HepG2 (cell line): Measurements from ENCODE around the gene DLG4. TPM values are rescaled to one million over a fixed set of nuclear protein-coding genes. Genes with fewer than 3 reads are reported as not detected.
A peak's percentile ranks its signal among the peaks of the same experiment; 100 is the strongest.
"Not testable (repeated sequence)": the region's sequence is repeated elsewhere in the genome, so short reads cannot be mapped to it uniquely, and the experiment has no call there.

Experiments
- ATAC-seq: fragments of 200-7000 bp; cut with Tn5 transposase; 3 replicates; pipeline ENCODE4 v1.9.1; 2020; ENCODE audit warnings: mild to moderate bottlenecking, moderate library complexity
- BruUV-seq: library from RNA; stranded (reverse); fragments of 400-500 nt; replicated peaks from 2 replicates; lab custom pipeline; 2021; lab: Mats Ljungman, UMichigan
- CTCF ChIA-PET: fragments of 300-600 bp; formaldehyde crosslinking; extraction: SDS; loops from one replicate; lab custom pipeline; 2021; ENCODE audit warnings: low total read pairs, inconsistent platforms, low intra/inter-chr PET ratio; lab: Yijun Ruan, JAX
- POLR2A ChIA-PET: fragments of 350-600 bp; sonication (Branson Sonifier 250); formaldehyde crosslinking; loops from one replicate; lab custom pipeline; 2020; ENCODE audit warnings: antibody characterized with exemption, inconsistent platforms; lab: Yijun Ruan, JAX
- DNase-seq: peaks from one replicate; pipeline ENCODE4 v3.0.0-alpha.2; 2015; ENCODE audit warnings: low spot score
- FAIRE-seq: peaks from 3 replicates; lab custom pipeline; 2011; peaks lifted over from hg19 to GRCh38; lab: Jason Lieb, UNC
- H2AFZ ChIP-seq: one replicate; pipeline ENCODE4 v1.6.1; 2011; ENCODE audit warnings: low read length, inconsistent platforms
- H3K27ac ChIP-seq: fragments of 300-600 bp; 3 replicates; pipeline ENCODE4 v1.8.0; 2011; ENCODE audit warnings: mixed run types, mild to moderate bottlenecking, mixed read lengths, low read length, inconsistent platforms; ENCODE audit not compliant: insufficient read depth; ENCODE audit errors: extremely low read length
- H3K27me3 ChIP-seq, 2 experiments: fragments of 200-600 bp in 1 of 2; 2 replicates in 1 of 2; 3 replicates in 1 of 2; pipeline versions ENCODE4 v1.6.0 to v1.8.0; 2011; ENCODE audit warnings: low read length in 2 of 2, mild to moderate bottlenecking in 2 of 2, moderate library complexity in 2 of 2, inconsistent platforms in 1 of 2; ENCODE audit not compliant: insufficient read depth in 2 of 2, control insufficient read depth in 1 of 2
- H3K36me3 ChIP-seq, 2 experiments: fragments of 200-600 bp in 1 of 2; replicated peaks in 1 of 2; 2 replicates in 1 of 2; 3 replicates in 1 of 2; pipeline versions ENCODE4 v1.5.1 to v1.8.0; 2011; ENCODE audit warnings: low read length in 2 of 2, inconsistent platforms in 1 of 2; ENCODE audit not compliant: insufficient read depth in 2 of 2, control insufficient read depth in 1 of 2
- H3K4me1 ChIP-seq: 2 replicates; pipeline ENCODE4 v1.5.1; 2012; ENCODE audit warnings: low read length, inconsistent platforms; ENCODE audit not compliant: insufficient read depth
- H3K4me2 ChIP-seq: 2 replicates; pipeline ENCODE4 v1.6.0; 2011; ENCODE audit warnings: low read depth, low read length, inconsistent platforms
- H3K4me3 ChIP-seq, 3 experiments: fragments of 200-600 bp in 1 of 3; sonication (generic), shearing (Covaris generic) in 1 of 3; replicated peaks in 1 of 3; 2 replicates each; pipeline ENCODE4 v1.5.1; 2011 to 2016; ENCODE audit warnings: low read length in 3 of 3, inconsistent platforms in 2 of 3, low read depth in 2 of 3, mild to moderate bottlenecking in 2 of 3, control low read depth in 1 of 3, mixed read lengths in 1 of 3; ENCODE audit not compliant: insufficient read depth in 1 of 3
- H3K79me2 ChIP-seq: one replicate; pipeline ENCODE4 v1.6.1; 2011; ENCODE audit warnings: low read length, inconsistent platforms; ENCODE audit not compliant: insufficient read depth
- H3K9ac ChIP-seq: 2 replicates; pipeline ENCODE4 v1.6.0; 2011; ENCODE audit warnings: mild to moderate bottlenecking, low read depth, low read length, inconsistent platforms; ENCODE audit not compliant: insufficient read depth
- H3K9me3 ChIP-seq: 2 replicates; pipeline ENCODE4 v1.5.1; 2012; ENCODE audit warnings: mild to moderate bottlenecking, low read length
- H4K20me1 ChIP-seq: 2 replicates; pipeline ENCODE4 v1.6.0; 2011; ENCODE audit warnings: inconsistent platforms, mild to moderate bottlenecking, low read length, moderate library complexity; ENCODE audit not compliant: insufficient read depth
- HOMEZ ChIP-seq: IDR thresholded peaks from 2 replicates; pipeline ENCODE4 v1.6.1; 2016; ENCODE audit warnings: low read depth
- ZNF121 ChIP-seq: sonication (generic); formaldehyde crosslinking; IDR thresholded peaks from 2 replicates; pipeline ENCODE4 v1.5.0; 2020; ENCODE audit warnings: mild to moderate bottlenecking, missing genetic modification reagents
- ZNF781 ChIP-seq: sonication (generic); formaldehyde crosslinking; IDR thresholded peaks from 2 replicates; pipeline ENCODE4 v1.5.1; 2020; ENCODE audit warnings: borderline replicate concordance, mild to moderate bottlenecking, missing genetic modification reagents; ENCODE audit errors: not compliant biosample characterization
- WGBS: methylation state at CpG from one replicate; pipeline ENCODE4 v1.1.6; 2017; ENCODE audit warnings: low lambda C conversion rate; 5-methylcytosine and 5-hydroxymethylcytosine counted together
- in situ Hi-C: cut with HindIII; loops from 2 replicates; pipeline ENCODE4 v1.10.0; 2017; ENCODE audit warnings: low pct_unique_long_range_greater_than_20kb; ENCODE audit not compliant: extremely low pct_ligation_motif_present
- intact Hi-C: fragments of 100-400 bp; cut with micrococcal nuclease; formaldehyde crosslinking; loops from one replicate; pipeline ENCODE4 v1.10.0; 2022; ENCODE audit not compliant: unreplicated experiment
- polyA plus RNA-seq, 8 experiments: library from polyadenylated mRNA; depleted of rRNA in 3 of 8; stranded (reverse) in 7 of 8; unstranded in 1 of 8; fragments of >200 nt; fragmentation: Illumina TruSeq in 4 of 8; extraction: Trizol in 4 of 8; gene quantifications; 2 replicates each; pipeline versions ENCODE4 v1.2.1 to v1.2.3, GENCODE V29; 2011 to 2016; ENCODE audit warnings: low read depth in 4 of 8, missing spikeins in 1 of 8, mixed read lengths in 1 of 8; ENCODE audit not compliant: insufficient read depth in 1 of 8
- total RNA-seq, 5 experiments: library from RNA; depleted of rRNA; stranded (reverse); fragments of >200 nt; fragmentation: Illumina TruSeq; extraction: Trizol; gene quantifications; 2 replicates each; pipeline ENCODE4 v1.2.3, GENCODE V29; 2016; ENCODE audit warnings: low read depth in 1 of 5

Gene DLG4
- total and polyA plus RNA-seq, 2 of the 13 experiments (the other 11 are each of a cell fraction or from before 2014, with no cell fraction given): 0.71 to 4.3 TPM

DNA sequence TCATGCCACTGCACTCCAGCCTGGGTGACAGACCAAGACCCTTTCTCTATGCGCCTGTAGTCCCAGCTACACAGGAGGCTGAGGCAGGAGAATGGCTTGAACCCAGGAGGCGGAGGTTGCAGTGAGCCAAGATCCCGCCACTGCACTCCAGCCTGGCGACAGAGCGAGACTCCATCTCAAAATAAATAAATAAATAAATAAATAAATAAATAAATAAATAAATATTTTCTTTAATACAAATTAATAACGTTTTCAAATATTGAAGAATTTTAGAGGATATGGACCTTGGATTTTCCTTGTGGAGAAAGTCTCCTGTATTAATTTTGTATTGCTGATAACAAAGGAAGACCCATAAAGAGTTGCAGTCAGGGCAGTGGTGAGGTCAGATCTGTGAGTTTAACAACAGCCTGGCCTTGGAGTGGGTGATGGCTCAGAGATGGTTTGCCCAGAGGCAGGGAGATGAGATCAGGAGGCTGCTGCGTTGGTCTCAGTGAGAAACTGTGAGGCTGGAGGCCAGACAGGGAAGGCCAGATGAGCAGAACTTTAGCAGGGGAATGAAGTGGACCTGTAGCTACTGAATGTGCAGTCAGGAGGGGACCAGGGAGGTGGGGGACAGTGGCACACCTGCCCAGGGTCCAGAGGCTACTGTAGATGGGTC is 36.1 kb downstream of the DLG4 start (continued):
- 0 out of 2 replicates have a peak, but pooled peaks have one; percentile 31 for TF ChIP-seq HOMEZ
- no peak for TF ChIP-seq ZNF781 (CRISPR knock-in tag)
- TF ChIP-seq, all 625 proteins: peak for 11

DNA sequence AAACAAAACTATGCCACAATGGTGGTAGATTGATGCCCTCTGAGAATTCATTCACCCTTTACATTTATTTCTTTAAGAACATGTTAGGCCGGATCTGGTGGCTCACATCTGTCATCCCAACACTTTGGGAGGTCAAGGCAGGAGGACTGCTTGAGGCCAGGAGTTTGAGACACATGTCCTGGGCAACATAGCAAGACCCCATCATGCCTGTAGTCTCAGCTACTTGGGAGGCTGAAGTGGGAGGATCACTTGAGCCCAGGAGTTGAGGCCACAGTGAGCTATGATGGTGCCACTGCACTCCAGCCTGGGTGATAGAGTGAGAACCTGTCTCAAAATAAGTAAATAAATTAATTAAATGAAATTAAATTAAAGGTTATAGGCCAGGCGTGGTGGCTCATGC is 37.5 kb downstream of the DLG4 start:
- Histone ChIP-seq H3K79me2 (peaks cover 21% of the 10 kb centered on the region), H3K4me1 (peaks cover 56% of the 10 kb centered on the region)
- H3K27me3 ChIP-seq, H2AFZ ChIP-seq, BruUV-seq, H4K20me1 ChIP-seq, H3K9ac ChIP-seq, H3K9me3 ChIP-seq, H3K4me3 ChIP-seq, in situ Hi-C loops, H3K4me2 ChIP-seq, ATAC-seq, POLR2A ChIA-PET, CTCF ChIA-PET, DNase-seq, intact Hi-C loops, H3K27ac ChIP-seq, H3K36me3 ChIP-seq, FAIRE-seq: not testable (repeated sequence)
- 96% methylated on average over 2 of the region's 2 CpGs for WGBS
- TF ChIP-seq ZNF121 (CRISPR knock-in tag): peak; percentile 49; the same call in 1 of the 2 replicates
